ENCODE measurements around the gene TPRX1.
"Not testable (repeated sequence)": the region's sequence is repeated elsewhere in the genome, so short reads cannot be mapped to it uniquely, and the experiment has no call there.

The TPRX1 gene

GRCh38 chr19:47798904-47799266 is 5.5 kb downstream of the TPRX1 start:
- DNase-seq: no peak

- DNase-seq: no peak
Measured at GRCh38 chr19:47797996-47798903, 6.1 kb downstream of the TPRX1 start.

- DNase-seq: no peak
Measured at GRCh38 chr19:47796785-47797184, 7.6 kb downstream of the TPRX1 start.

GRCh38 chr19:47794526-47794925 is 9.8 kb downstream of the TPRX1 start:
- DNase-seq: no peak

- no peak for DNase-seq
Measured at GRCh38 chr19:47792616-47793015, 11.7 kb downstream of the TPRX1 start.

GRCh38 chr19:47790398-47790814 is 13.9 kb downstream of the TPRX1 start:
- DNase-seq: peak; percentile 86

GRCh38 chr19:47789811-47790210 is 14.5 kb downstream of the TPRX1 start:
- DNase-seq: not testable (repeated sequence)

GRCh38 chr19:47787307-47787706 is 17.0 kb downstream of the TPRX1 start:
- not testable (repeated sequence) for DNase-seq

- DNase-seq: no peak
Measured at GRCh38 chr19:47786566-47786965, 17.8 kb downstream of the TPRX1 start.

- DNase-seq: no peak
Measured at GRCh38 chr19:47781590-47782262, 22.6 kb downstream of the TPRX1 start.

GRCh38 chr19:47780215-47780551 is 24.2 kb downstream of the TPRX1 start:
- no peak for DNase-seq

GRCh38 chr19:47779524-47780214 is 24.7 kb downstream of the TPRX1 start:
- no peak for DNase-seq

GRCh38 chr19:47778954-47779351 is 25.4 kb downstream of the TPRX1 start:
- no peak for DNase-seq

- peak; percentile 65 for DNase-seq
Measured at GRCh38 chr19:47778049-47778953, 26.1 kb downstream of the TPRX1 start, which contains the start of gene SELENOW. TSS of gene SELENOW (plus strand) at chr19:47778703. CDS start at chr19:47778786, 83 bp downstream.

GRCh38 chr19:47777245-47778048 is 26.9 kb downstream of the TPRX1 start:
- not testable (repeated sequence) for DNase-seq

GRCh38 chr19:47776568-47776967 is 27.8 kb downstream of the TPRX1 start:
- DNase-seq: no peak

- not testable (repeated sequence) for DNase-seq
Measured at GRCh38 chr19:47771291-47771690, 33.1 kb downstream of the TPRX1 start.

- no peak for DNase-seq
Measured at GRCh38 chr19:47769534-47769933, 34.8 kb downstream of the TPRX1 start.

- no peak for DNase-seq
Measured at GRCh38 chr19:47768604-47769003, 35.7 kb downstream of the TPRX1 start.

- DNase-seq: no peak
Measured at GRCh38 chr19:47767349-47767748, 37.0 kb downstream of the TPRX1 start.

GRCh38 chr19:47766670-47767069 is 37.7 kb downstream of the TPRX1 start:
- no peak for DNase-seq

- no peak for DNase-seq
Measured at GRCh38 chr19:47766359-47766620, 38.1 kb downstream of the TPRX1 start.

Measured in OCI-M1 (cell line).